GM06990 (cell line): Measurements from ENCODE around the gene SMAD6.
"Not testable (repeated sequence)": the region's sequence is repeated elsewhere in the genome, so short reads cannot be mapped to it uniquely, and the experiment has no call there.

Experiments
- DNase-seq: peaks from one replicate; pipeline ENCODE4 v3.0.0-alpha.2; 2011; ENCODE audit not compliant: insufficient read length; ENCODE audit errors: extremely low read depth
- H3K27me3 ChIP-seq: replicated peaks from 2 replicates; pipeline ENCODE4 v1.6.0; 2011; ENCODE audit warnings: low read length; ENCODE audit not compliant: control insufficient read depth, insufficient read depth
- H3K36me3 ChIP-seq: 2 replicates; pipeline ENCODE4 v1.5.1; 2011; ENCODE audit warnings: low read length; ENCODE audit not compliant: control insufficient read depth, insufficient read depth
- H3K4me3 ChIP-seq: replicated peaks from 2 replicates; pipeline ENCODE4 v1.5.1; 2011; ENCODE audit warnings: low read depth, mild to moderate bottlenecking, control low read depth, low read length
- CTCF ChIP-seq: IDR thresholded peaks from 2 replicates; pipeline ENCODE4 v1.5.1; 2011; ENCODE audit warnings: low read length, control low read depth, mild to moderate bottlenecking, inconsistent platforms; ENCODE audit not compliant: insufficient read depth, poor library complexity, severe bottlenecking

SMAD6 gene

GRCh38 chr15:66682246-66682645 is 19.8 kb upstream of the SMAD6 start:
- no peaks in the 10 kb centered on the region for H3K36me3 ChIP-seq
- no peak for TF ChIP-seq CTCF
- no peak for DNase-seq
- no peak overlapping the region for H3K4me3 ChIP-seq
- no peaks in the 10 kb centered on the region for H3K27me3 ChIP-seq

GRCh38 chr15:66682865-66683264 is 19.2 kb upstream of the SMAD6 start:
- DNase-seq, result no peak
- no peaks in the 10 kb centered on the region for H3K27me3 ChIP-seq
- no peak overlapping the region for H3K4me3 ChIP-seq
- H3K36me3 ChIP-seq, result no peaks in the 10 kb centered on the region
- no peak for TF ChIP-seq CTCF

GRCh38 chr15:66684136-66684681 is 17.8 kb upstream of the SMAD6 start:
- no peaks in the 10 kb centered on the region for H3K36me3 ChIP-seq
- DNase-seq, result no peak
- H3K27me3 ChIP-seq, result no peaks in the 10 kb centered on the region
- no peak for TF ChIP-seq CTCF
- H3K4me3 ChIP-seq, result no peak overlapping the region

- H3K4me3 ChIP-seq, result no peak overlapping the region
- DNase-seq, result no peak
- H3K27me3 ChIP-seq, result no peaks in the 10 kb centered on the region
- H3K36me3 ChIP-seq, result no peaks in the 10 kb centered on the region
- TF ChIP-seq CTCF, result peak; percentile 8
These were observed 16.3 kb upstream of the SMAD6 start for GRCh38 chr15:66685638-66686150.

- not testable (repeated sequence) for DNase-seq, H3K27me3 ChIP-seq, H3K4me3 ChIP-seq, H3K36me3 ChIP-seq
These were observed 11.1 kb upstream of the SMAD6 start for GRCh38 chr15:66690912-66691311.

GRCh38 chr15:66691727-66692126 is 10.3 kb upstream of the SMAD6 start:
- no peak for TF ChIP-seq CTCF
- Histone ChIP-seq H3K4me3 (no peak overlapping the region), H3K27me3 (no peaks in the 10 kb centered on the region), H3K36me3 (no peaks in the 10 kb centered on the region)
- no peak for DNase-seq
